HUES64 (cell line): ENCODE data around the gene CYP27A1. TPM values are rescaled to one million over a fixed set of nuclear protein-coding genes. Genes with fewer than 3 reads are reported as not detected.

Experiments
- H3K27ac ChIP-seq: 2 replicates; pipeline ENCODE4 v1.7.0; 2013; ENCODE audit warnings: low read depth, low read length, inconsistent platforms
- H3K27me3 ChIP-seq: 2 replicates; pipeline ENCODE4 v1.6.1; 2013; ENCODE audit warnings: mild to moderate bottlenecking, low read length; ENCODE audit not compliant: insufficient read depth
- H3K36me3 ChIP-seq: 2 replicates; pipeline ENCODE4 v1.6.1; 2013; ENCODE audit warnings: mild to moderate bottlenecking, low read length; ENCODE audit not compliant: insufficient read depth
- H3K4me1 ChIP-seq: 2 replicates; pipeline ENCODE4 v1.6.1; 2013; ENCODE audit warnings: mild to moderate bottlenecking, low read length, moderate library complexity; ENCODE audit not compliant: insufficient read depth
- H3K4me3 ChIP-seq: 2 replicates; pipeline ENCODE4 v1.5.1; 2013; ENCODE audit warnings: mild to moderate bottlenecking, low read length, moderate library complexity
- H3K9ac ChIP-seq: 2 replicates; pipeline ENCODE4 v1.6.1; 2013; ENCODE audit warnings: mild to moderate bottlenecking, low read depth, low read length
- H3K9me3 ChIP-seq: 2 replicates; pipeline ENCODE4 v1.6.1; 2013; ENCODE audit warnings: low read depth, low read length; ENCODE audit not compliant: insufficient read depth
- WGBS: fragments of 150-250, 120-280 bp; methylation state at CpG from one replicate; pipeline ENCODE4 v1.1.7; 2013; ENCODE audit warnings: missing lambda C conversion rate; 5-methylcytosine and 5-hydroxymethylcytosine counted together
- polyA plus RNA-seq, 2 experiments: library from polyadenylated mRNA; stranded (reverse); fragments of 50-300 nt; gene quantifications; one replicate each; pipeline ENCODE4 v1.2.3, GENCODE V29; 2013

CYP27A1 gene
- polyA plus RNA-seq (2013, experiment 1 of 2): 2.9 TPM
- polyA plus RNA-seq (2013, experiment 2 of 2): 5.3 TPM

DNA sequence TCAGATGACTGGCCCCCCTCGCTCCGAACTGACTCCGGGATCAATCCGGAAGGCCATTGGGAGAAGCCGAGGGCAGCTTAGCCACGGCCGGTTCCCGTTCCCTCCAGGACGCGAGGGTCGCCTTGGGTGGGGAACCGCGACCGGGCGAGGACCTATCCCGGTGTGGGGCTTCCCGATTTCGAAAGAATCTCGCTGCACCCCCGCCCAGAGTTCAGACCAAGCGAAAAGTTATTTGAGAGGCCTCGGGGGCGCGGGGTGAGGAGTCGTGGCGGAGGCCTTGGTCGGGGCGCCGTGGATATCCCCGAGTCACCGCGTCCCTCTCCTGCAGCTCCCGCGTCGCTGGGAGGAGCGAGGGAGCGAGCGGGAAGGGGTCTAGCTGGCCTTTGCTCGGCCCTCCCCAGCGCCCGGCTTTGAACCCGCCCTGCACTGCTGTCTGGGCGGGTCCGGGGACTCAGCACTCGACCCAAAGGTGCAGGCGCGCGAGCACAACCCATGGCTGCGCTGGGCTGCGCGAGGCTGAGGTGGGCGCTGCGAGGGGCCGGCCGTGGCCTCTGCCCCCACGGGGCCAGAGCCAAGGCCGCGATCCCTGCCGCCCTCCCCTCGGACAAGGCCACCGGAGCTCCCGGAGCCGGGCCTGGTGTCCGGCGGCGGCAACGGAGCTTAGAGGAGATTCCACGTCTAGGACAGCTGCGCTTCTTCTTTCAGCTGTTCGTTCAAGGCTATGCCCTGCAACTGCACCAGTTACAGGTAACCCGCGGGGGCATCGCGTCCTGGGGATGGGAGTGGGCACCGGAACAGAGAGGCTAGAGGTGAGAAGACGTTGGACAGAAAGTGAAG lies at the start of gene CYP27A1:
Gene CYP27A1, plus strand, starts transcription at position 457 of the 837 bp plus-strand sequence. Its CDS starts 36 bp downstream, at position 493.
- peaks cover 6% of the 10 kb centered on the region for H3K4me1 ChIP-seq
- peak within 1 kb of the TSS; percentile 65 for H3K4me3 ChIP-seq
- no peaks in the 10 kb centered on the region for H3K9me3 ChIP-seq
- H3K27ac ChIP-seq: no peak within 1 kb of the TSS
- H3K27me3 ChIP-seq: peaks cover 37% of the 10 kb centered on the region
- under 1% methylated on average over 76 of the region's 76 CpGs for WGBS
- no peaks in the 10 kb centered on the region for H3K36me3 ChIP-seq
- H3K9ac ChIP-seq: peak within 1 kb of the TSS; percentile 83

- H3K4me1 ChIP-seq: peaks cover 23% of the 10 kb centered on the region
- H3K4me3 ChIP-seq: no peak overlapping the region
- peaks cover under 1% of the 10 kb centered on the region for H3K9me3 ChIP-seq
- no peak overlapping the region for H3K9ac ChIP-seq
- no peaks in the 10 kb centered on the region for H3K27me3 ChIP-seq
- H3K36me3 ChIP-seq: peaks cover 17% of the 10 kb centered on the region
- WGBS: 94% methylated on average over 2 of the region's 2 CpGs
- H3K27ac ChIP-seq: peak overlapping the region; percentile 14; the same call in 1 of the 2 replicates
Measured at GRCh38 chr2:218732761-218733158, 49.2 kb upstream of the CYP27A1 start.

- Histone ChIP-seq H3K36me3 (peaks cover 20% of the 10 kb centered on the region), H3K9me3 (no peaks in the 10 kb centered on the region), H3K4me3 (no peak overlapping the region), H3K27ac (no peak overlapping the region), H3K9ac (no peak overlapping the region), H3K27me3 (no peaks in the 10 kb centered on the region), H3K4me1 (peaks cover 23% of the 10 kb centered on the region)
- WGBS: 90% methylated on average over 5 of the region's 6 CpGs
Measured at GRCh38 chr2:218733171-218734021, 48.6 kb upstream of the CYP27A1 start.

- Histone ChIP-seq H3K9ac (no peak overlapping the region), H3K36me3 (peaks cover 27% of the 10 kb centered on the region), H3K27ac (no peak overlapping the region), H3K9me3 (no peaks in the 10 kb centered on the region), H3K27me3 (no peaks in the 10 kb centered on the region), H3K4me1 (peaks cover 23% of the 10 kb centered on the region), H3K4me3 (no peak overlapping the region)
- 97% methylated on average over 8 of the region's 8 CpGs for WGBS
Measured at GRCh38 chr2:218734190-218734975, 47.6 kb upstream of the CYP27A1 start.

DNA sequence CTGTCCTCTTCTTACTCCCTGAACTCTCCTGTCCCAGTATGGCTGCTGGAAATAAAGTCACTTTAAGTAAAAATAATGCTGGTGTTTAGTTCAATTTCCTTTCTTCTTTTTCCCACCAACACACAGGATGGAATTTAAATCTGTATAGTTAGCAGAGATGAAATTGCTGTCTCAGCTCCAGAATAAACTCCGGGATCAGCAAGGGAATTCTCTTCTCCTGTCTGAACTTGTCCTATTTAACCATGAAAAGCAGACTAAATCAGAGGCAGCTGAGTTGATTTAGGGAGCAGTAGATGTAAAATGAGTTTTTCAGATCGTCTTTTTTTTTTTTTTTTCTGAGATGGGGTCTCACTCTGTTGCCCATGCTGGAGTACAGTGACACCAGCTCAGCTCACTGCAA lies 45.4 kb upstream of the CYP27A1 start:
- Histone ChIP-seq H3K4me1 (peaks cover 20% of the 10 kb centered on the region), H3K27me3 (no peaks in the 10 kb centered on the region), H3K4me3 (no peak overlapping the region), H3K27ac (no peak overlapping the region), H3K9ac (no peak overlapping the region), H3K36me3 (peaks cover 48% of the 10 kb centered on the region), H3K9me3 (no peaks in the 10 kb centered on the region)
- 93% methylated on average over 2 of the region's 2 CpGs for WGBS

GRCh38 chr2:218743068-218743467 lies 38.9 kb upstream of the CYP27A1 start:
- no peaks in the 10 kb centered on the region; the same call in 1 of the 2 replicates for H3K4me1 ChIP-seq
- no peak overlapping the region for H3K4me3 ChIP-seq
- no peak overlapping the region for H3K9ac ChIP-seq
- H3K9me3 ChIP-seq: no peaks in the 10 kb centered on the region
- H3K36me3 ChIP-seq: peaks cover 93% of the 10 kb centered on the region
- no peaks in the 10 kb centered on the region for H3K27me3 ChIP-seq
- 88% methylated on average over 6 of the region's 6 CpGs for WGBS
- no peak overlapping the region for H3K27ac ChIP-seq

- H3K36me3 ChIP-seq: peaks cover 92% of the 10 kb centered on the region
- no peaks in the 10 kb centered on the region; the same call in 1 of the 2 replicates for H3K4me1 ChIP-seq
- H3K9me3 ChIP-seq: no peaks in the 10 kb centered on the region
- WGBS: 94% methylated on average over 3 of the region's 3 CpGs
- H3K9ac ChIP-seq: no peak overlapping the region
- no peak overlapping the region for H3K4me3 ChIP-seq
- no peak overlapping the region for H3K27ac ChIP-seq
- no peaks in the 10 kb centered on the region for H3K27me3 ChIP-seq
Measured at GRCh38 chr2:218744615-218745014, 37.3 kb upstream of the CYP27A1 start.

- 77% methylated on average over 5 of the region's 5 CpGs for WGBS
Measured at GRCh38 chr2:218745160-218745558, 36.8 kb upstream of the CYP27A1 start.

GRCh38 chr2:218745559-218746469 lies 36.1 kb upstream of the CYP27A1 start:
- Histone ChIP-seq H3K4me1 (no peaks in the 10 kb centered on the region; the same call in 1 of the 2 replicates), H3K27me3 (no peaks in the 10 kb centered on the region), H3K4me3 (no peak overlapping the region), H3K27ac (no peak overlapping the region), H3K36me3 (peaks cover 92% of the 10 kb centered on the region), H3K9me3 (no peaks in the 10 kb centered on the region), H3K9ac (no peak overlapping the region)
- 92% methylated on average over 10 of the region's 10 CpGs for WGBS

More at GRCh38 chr2:218745160-218745558, 36.8 kb upstream of the CYP27A1 start:
- no peak overlapping the region for H3K4me3 ChIP-seq
- H3K9ac ChIP-seq: no peak overlapping the region
- no peaks in the 10 kb centered on the region for H3K27me3 ChIP-seq
- H3K9me3 ChIP-seq: no peaks in the 10 kb centered on the region
- peaks cover 92% of the 10 kb centered on the region for H3K36me3 ChIP-seq
- H3K27ac ChIP-seq: no peak overlapping the region
- no peaks in the 10 kb centered on the region; the same call in 1 of the 2 replicates for H3K4me1 ChIP-seq

GRCh38 chr2:218746470-218746795 lies 35.5 kb upstream of the CYP27A1 start:
- WGBS: 92% methylated on average over 1 of the region's 1 CpG

More at GRCh38 chr2:218746470-218746795, 35.5 kb upstream of the CYP27A1 start:
- Histone ChIP-seq H3K9ac (no peak overlapping the region), H3K27me3 (no peaks in the 10 kb centered on the region), H3K4me1 (no peaks in the 10 kb centered on the region; the same call in 1 of the 2 replicates), H3K36me3 (peaks cover 92% of the 10 kb centered on the region), H3K27ac (no peak overlapping the region), H3K4me3 (no peak overlapping the region), H3K9me3 (no peaks in the 10 kb centered on the region)
